Vagina (tissue), 2 donors: Measurements from ENCODE around the gene CLEC2A. TPM values are rescaled to one million over a fixed set of nuclear protein-coding genes. Genes with fewer than 3 reads are reported as not detected.

Source experiments
- DNase-seq, 2 donors: peaks; one replicate each; pipeline ENCODE4 v3.0.0-alpha.2; 2017; ENCODE audit errors: extremely low spot score in 2 of 2
- H3K27ac ChIP-seq: fragments of 200-600 bp; sonication (generic); one replicate; pipeline ENCODE4 v1.5.1; 2019
- H3K27me3 ChIP-seq: fragments of 200-600 bp; sonication (generic); one replicate; pipeline ENCODE4 v1.5.1; 2019
- H3K36me3 ChIP-seq, 2 donors: fragments of 200-600 bp; sonication (generic); one replicate each; pipeline ENCODE4 v1.5.1; 2017 to 2019
- H3K4me1 ChIP-seq: fragments of 200-600 bp; sonication (generic); one replicate; pipeline ENCODE4 v1.5.1; 2019
- H3K4me3 ChIP-seq, 2 donors: fragments of 200-600 bp; sonication (generic); 1 replicate in 1 of 2; 2 replicates in 1 of 2; pipeline ENCODE4 v1.5.1; 2016 to 2019
- H3K9me3 ChIP-seq: fragments of 200-600 bp; sonication (generic); one replicate; pipeline ENCODE4 v1.5.1; 2019
- CTCF ChIP-seq, 3 experiments: fragments of 450-650 bp in 2 of 3; fragments of 200-600 bp in 1 of 3; sonication (generic) in 1 of 3; IDR thresholded peaks; one replicate each; pipeline ENCODE4 v1.5.1; 2017 to 2019; ENCODE audit warnings: antibody characterized with exemption in 3 of 3, mild to moderate bottlenecking in 2 of 3, moderate library complexity in 2 of 3
- POLR2A ChIP-seq, 2 donors: fragments of 450-650 bp; IDR thresholded peaks; one replicate each; pipeline ENCODE4 v1.6.1; 2017; ENCODE audit warnings: antibody characterized with exemption in 2 of 2, mild to moderate bottlenecking in 2 of 2, moderate library complexity in 2 of 2
- POLR2AphosphoS5 ChIP-seq, 2 donors: sonication (generic); formaldehyde crosslinking; IDR thresholded peaks; one replicate each; pipeline ENCODE4 v1.9.0; 2017; ENCODE audit warnings: antibody characterized with exemption in 2 of 2, mild to moderate bottlenecking in 2 of 2, low read depth in 1 of 2; ENCODE audit not compliant: insufficient read depth in 1 of 2
- intact Hi-C: fragments of 100-400 bp; cut with DNase I; formaldehyde crosslinking; loops from one replicate; pipeline ENCODE4 v1.15.1; 2023
- total RNA-seq: library from RNA; depleted of rRNA; stranded (reverse); fragments of >200 nt; gene quantifications from one replicate; pipeline ENCODE4 v1.2.3, GENCODE V29; 2016

Gene CLEC2A
- total RNA-seq, 1 donor from 2014 or later: not detected

DNA sequence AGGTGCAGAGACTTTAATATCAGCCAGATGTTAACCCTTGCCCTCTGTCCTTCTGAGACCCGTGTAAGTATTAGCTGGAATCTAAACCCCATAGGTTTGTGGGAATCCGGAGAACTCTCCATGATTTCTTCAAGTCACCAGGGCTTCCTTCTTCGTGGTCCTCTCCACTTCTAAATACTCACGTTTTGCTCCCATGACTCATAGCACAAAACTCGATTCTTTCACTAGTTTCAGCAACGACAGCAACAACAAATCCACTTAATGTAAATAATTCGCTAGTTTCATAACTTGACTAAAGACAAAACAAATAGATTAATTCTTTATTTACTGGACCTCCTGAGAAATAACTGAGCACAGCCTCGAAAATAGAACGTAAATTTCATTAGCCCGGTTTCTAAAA, 4.4 kb upstream of the CLEC2A start:
- no peaks in the 10 kb centered on the region for H3K36me3 ChIP-seq
- no peak for DNase-seq
- no peaks in the 10 kb centered on the region for H3K4me1 ChIP-seq
- intact Hi-C loops: no loop called here
- no peaks in the 10 kb centered on the region for H3K27me3 ChIP-seq
- H3K4me3 ChIP-seq: no peak overlapping the region
- no peak for TF ChIP-seq POLR2A (IDR thresholded peaks at IDR 0.05)
- no peak for TF ChIP-seq CTCF (IDR thresholded peaks at IDR 0.05)
- TF ChIP-seq POLR2AphosphoS5 (IDR thresholded peaks at IDR 0.05; ENCODE audit: insufficient read depth in 1 of 2, low read depth in 1 of 2): no peak
- H3K9me3 ChIP-seq: no peaks in the 10 kb centered on the region
- no peak overlapping the region for H3K27ac ChIP-seq

- H3K27me3 ChIP-seq: no peaks in the 10 kb centered on the region
- no peak for TF ChIP-seq POLR2AphosphoS5 (IDR thresholded peaks at IDR 0.05; ENCODE audit: insufficient read depth in 1 of 2, low read depth in 1 of 2)
- no peak for TF ChIP-seq CTCF (IDR thresholded peaks at IDR 0.05)
- no peak for TF ChIP-seq POLR2A (IDR thresholded peaks at IDR 0.05)
- no peaks in the 10 kb centered on the region for H3K9me3 ChIP-seq
- H3K27ac ChIP-seq: no peak overlapping the region
- no peaks in the 10 kb centered on the region for H3K36me3 ChIP-seq
- no peaks in the 10 kb centered on the region for H3K4me1 ChIP-seq
- no peak overlapping the region for H3K4me3 ChIP-seq
- DNase-seq: no peak
- intact Hi-C loops: no loop called here
Measured at GRCh38 chr12:9935026-9935425, 2.9 kb upstream of the CLEC2A start.

GRCh38 chr12:9933958-9934357, 1.8 kb upstream of the CLEC2A start:
- no peaks in the 10 kb centered on the region for H3K4me1 ChIP-seq
- H3K36me3 ChIP-seq: no peaks in the 10 kb centered on the region
- no peak for DNase-seq
- TF ChIP-seq POLR2A (IDR thresholded peaks at IDR 0.05): no peak
- no peak for TF ChIP-seq POLR2AphosphoS5 (IDR thresholded peaks at IDR 0.05; ENCODE audit: insufficient read depth in 1 of 2, low read depth in 1 of 2)
- TF ChIP-seq CTCF (IDR thresholded peaks at IDR 0.05): no peak
- intact Hi-C loops: no loop called here
- no peaks in the 10 kb centered on the region for H3K9me3 ChIP-seq
- no peak overlapping the region for H3K27ac ChIP-seq
- no peaks in the 10 kb centered on the region for H3K27me3 ChIP-seq
- no peak overlapping the region for H3K4me3 ChIP-seq

- no peaks in the 10 kb centered on the region for H3K9me3 ChIP-seq
- no peaks in the 10 kb centered on the region for H3K36me3 ChIP-seq
- no peaks in the 10 kb centered on the region for H3K27me3 ChIP-seq
- DNase-seq: no peak
- TF ChIP-seq POLR2A (IDR thresholded peaks at IDR 0.05) (no peak), CTCF (IDR thresholded peaks at IDR 0.05) (no peak), POLR2AphosphoS5 (IDR thresholded peaks at IDR 0.05; ENCODE audit: insufficient read depth in 1 of 2, low read depth in 1 of 2) (no peak)
- H3K4me1 ChIP-seq: no peaks in the 10 kb centered on the region
- no peak overlapping the region for H3K27ac ChIP-seq
- intact Hi-C loops: no loop called here
- no peak overlapping the region for H3K4me3 ChIP-seq
Measured at GRCh38 chr12:9931245-9931644, 925 bp downstream of the CLEC2A start.

GRCh38 chr12:9928607-9929006, 3.6 kb downstream of the CLEC2A start:
- no peaks in the 10 kb centered on the region for H3K9me3 ChIP-seq
- H3K4me3 ChIP-seq: no peak overlapping the region
- H3K27ac ChIP-seq: no peak overlapping the region
- intact Hi-C loops: loop anchor here (5.0 kb wide), 1 partner anchor 111 kb away; no protein-coding TSS in a partner anchor
- no peaks in the 10 kb centered on the region for H3K27me3 ChIP-seq
- no peaks in the 10 kb centered on the region for H3K4me1 ChIP-seq
- TF ChIP-seq POLR2AphosphoS5 (IDR thresholded peaks at IDR 0.05; ENCODE audit: insufficient read depth in 1 of 2, low read depth in 1 of 2) (no peak), POLR2A (IDR thresholded peaks at IDR 0.05) (no peak), CTCF (IDR thresholded peaks at IDR 0.05) (no peak)
- H3K36me3 ChIP-seq: no peaks in the 10 kb centered on the region
- DNase-seq: no peak
